Activated CD8-positive, alpha-beta memory T cell treated with anti-CD3 and anti-CD28 coated beads, Interleukin-2, amount 10 ng/mL, durations not matched to agents 7 days and 5 days (primary cell): ENCODE results near the gene ZNF570. TPM values are rescaled to one million over a fixed set of nuclear protein-coding genes. Genes with fewer than 3 reads are reported as not detected.

Experiments used
- ATAC-seq: fragments of 150-1000 bp; cut with Tn5 transposase; one replicate; pipeline ENCODE4 v1.10.0; 2021; ENCODE audit warnings: moderate library complexity
- CTCF ChIA-PET: fragments of 350-600 bp; sonication (Branson Sonifier 250); formaldehyde crosslinking; loops from one replicate; lab custom pipeline; 2021; ENCODE audit warnings: antibody characterized with exemption; lab: Charles Lee
- DNase-seq: peaks from one replicate; pipeline ENCODE4 v3.0.0-alpha.2; 2020
- H3K27ac Mint-ChIP-seq: one replicate; pipeline ENCODE4 v1.8.0; 2021; ENCODE audit warnings: mild to moderate bottlenecking, mixed read lengths
- H3K27me3 Mint-ChIP-seq: one replicate; pipeline ENCODE4 v1.8.0; 2021; ENCODE audit warnings: mixed read lengths
- H3K36me3 Mint-ChIP-seq: one replicate; pipeline ENCODE4 v1.8.0; 2021; ENCODE audit warnings: mild to moderate bottlenecking, mixed read lengths
- H3K4me1 Mint-ChIP-seq: one replicate; pipeline ENCODE4 v1.8.0; 2021; ENCODE audit warnings: mixed read lengths
- H3K4me3 Mint-ChIP-seq: one replicate; pipeline ENCODE4 v1.8.0; 2021; ENCODE audit warnings: mild to moderate bottlenecking, moderate library complexity, mixed read lengths
- H3K9me3 Mint-ChIP-seq: one replicate; pipeline ENCODE4 v1.8.0; 2022; ENCODE audit warnings: low read depth, mixed read lengths
- total RNA-seq, 2 experiments: library from RNA; stranded (reverse); gene quantifications; one replicate each; pipeline ENCODE4 v1.2.3, GENCODE V29; 2021

Gene ZNF570
- total RNA-seq, 2 experiments from 2014 or later, result 4.1 to 6.0 TPM

DNA sequence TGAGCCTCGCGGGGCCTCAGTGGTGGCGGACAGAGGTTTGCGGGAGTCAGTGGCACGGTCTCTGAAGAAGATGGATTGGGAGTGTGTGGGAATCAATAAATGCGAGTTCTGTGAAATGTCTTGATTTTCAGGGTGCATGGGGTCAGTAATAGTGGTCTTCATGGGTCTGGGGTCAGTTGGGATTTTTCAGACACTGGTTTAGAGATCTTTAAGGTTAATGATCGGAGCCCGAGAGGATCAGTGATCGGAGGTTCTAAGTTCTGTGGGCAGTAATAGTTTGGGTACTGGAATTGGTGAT, 38.0 kb downstream of the ZNF570 start:
- Mint-ChIP-seq H3K4me3 (no peak overlapping the region), H3K27me3 (no peaks in the 10 kb centered on the region), H3K4me1 (no peaks in the 10 kb centered on the region), H3K9me3 (peaks cover 18% of the 10 kb centered on the region), H3K27ac (no peak overlapping the region), H3K36me3 (peaks cover 38% of the 10 kb centered on the region)
- no peak for ATAC-seq
- no peak for DNase-seq
- CTCF ChIA-PET, result interaction anchor here (1.0 to 1.6 kb wide), 2 partner anchors 38 to 136 kb away, joined by 3 to 4 read pairs; partner anchors contain the start of genes ZNF527 and ZNF570

DNA sequence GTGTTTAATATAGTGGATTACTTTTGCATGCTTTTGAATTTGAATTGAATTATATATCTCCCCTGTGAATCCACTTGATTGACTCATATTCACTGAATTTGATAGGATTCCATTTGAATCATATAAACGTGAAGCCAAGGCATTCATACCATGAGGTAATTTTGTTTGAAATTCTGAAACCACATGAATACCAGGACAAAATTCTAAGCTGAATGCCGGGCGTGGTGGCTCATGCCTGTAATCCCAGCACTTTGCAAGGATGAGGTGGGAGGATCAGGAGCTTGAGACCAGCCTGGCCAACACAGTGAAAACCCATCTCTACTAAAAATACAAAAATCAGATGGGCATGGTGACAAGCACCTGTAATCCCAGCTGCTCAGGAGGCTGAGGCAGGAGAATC, 42.0 kb downstream of the ZNF570 start:
- no peak for DNase-seq
- Mint-ChIP-seq H3K9me3 (peaks cover 14% of the 10 kb centered on the region), H3K36me3 (peaks cover 55% of the 10 kb centered on the region), H3K27me3 (no peaks in the 10 kb centered on the region), H3K4me1 (peaks cover 6% of the 10 kb centered on the region), H3K27ac (no peak overlapping the region), H3K4me3 (no peak overlapping the region)
- CTCF ChIA-PET, result no interaction called here
- no peak for ATAC-seq

DNA sequence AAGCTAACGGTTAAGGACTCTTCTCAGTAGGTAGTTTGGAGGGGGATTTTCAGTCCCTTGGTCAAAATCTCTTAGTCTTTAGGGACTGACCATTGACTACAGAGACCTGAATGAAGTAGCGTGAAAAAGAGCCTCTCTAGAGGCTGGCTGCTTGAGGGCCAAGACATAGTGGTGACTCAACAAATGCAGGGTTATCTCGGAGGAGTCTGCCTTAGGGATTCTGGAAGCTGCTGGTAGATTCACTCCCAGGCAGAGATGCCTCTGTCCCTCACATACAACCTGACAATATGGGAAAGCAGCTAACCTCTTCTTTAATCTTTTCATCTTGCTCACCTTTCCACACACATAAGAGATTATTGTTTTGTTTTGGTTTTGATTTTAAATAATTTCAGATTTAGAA, 42.7 kb downstream of the ZNF570 start:
- CTCF ChIA-PET, result no interaction called here
- DNase-seq (no peak), ATAC-seq (no peak)
- H3K27me3 Mint-ChIP-seq, result no peaks in the 10 kb centered on the region
- peaks cover 6% of the 10 kb centered on the region for H3K4me1 Mint-ChIP-seq
- H3K36me3 Mint-ChIP-seq, result peaks cover 60% of the 10 kb centered on the region
- H3K9me3 Mint-ChIP-seq, result peaks cover 17% of the 10 kb centered on the region
- no peak overlapping the region for H3K27ac Mint-ChIP-seq
- H3K4me3 Mint-ChIP-seq, result no peak overlapping the region

DNA sequence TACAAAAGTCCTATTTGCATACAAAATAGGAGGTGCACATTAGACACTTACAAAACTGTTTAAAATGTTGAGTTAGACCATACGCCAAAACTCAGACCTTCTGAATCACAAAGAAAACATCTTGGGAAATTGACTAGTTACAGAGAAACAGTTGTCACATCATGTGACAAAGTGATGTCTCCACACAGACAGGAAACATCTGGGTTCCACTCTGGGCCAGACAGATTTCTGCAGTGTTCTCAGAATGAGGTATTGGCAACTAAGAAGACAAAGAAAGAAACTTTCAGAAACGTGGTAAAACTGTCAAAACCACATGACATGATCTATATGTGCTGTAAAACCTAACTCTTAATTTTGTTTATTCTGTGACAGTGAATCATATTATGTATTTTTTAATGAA, 44.2 kb downstream of the ZNF570 start:
- ATAC-seq (no peak), DNase-seq (no peak)
- Mint-ChIP-seq H3K27ac (no peak overlapping the region), H3K9me3 (peaks cover 23% of the 10 kb centered on the region), H3K4me3 (no peak overlapping the region), H3K27me3 (no peaks in the 10 kb centered on the region), H3K4me1 (peaks cover 6% of the 10 kb centered on the region), H3K36me3 (peaks cover 63% of the 10 kb centered on the region)
- CTCF ChIA-PET, result no interaction called here

GRCh38 chr19:37519890-37520289, 50.7 kb downstream of the ZNF570 start:
- no peak for ATAC-seq
- Mint-ChIP-seq H3K4me3 (no peak overlapping the region), H3K4me1 (no peaks in the 10 kb centered on the region), H3K36me3 (peaks cover 57% of the 10 kb centered on the region), H3K9me3 (peaks cover 28% of the 10 kb centered on the region), H3K27me3 (no peaks in the 10 kb centered on the region), H3K27ac (no peak overlapping the region)
- CTCF ChIA-PET, result no interaction called here
- DNase-seq, result no peak

DNA sequence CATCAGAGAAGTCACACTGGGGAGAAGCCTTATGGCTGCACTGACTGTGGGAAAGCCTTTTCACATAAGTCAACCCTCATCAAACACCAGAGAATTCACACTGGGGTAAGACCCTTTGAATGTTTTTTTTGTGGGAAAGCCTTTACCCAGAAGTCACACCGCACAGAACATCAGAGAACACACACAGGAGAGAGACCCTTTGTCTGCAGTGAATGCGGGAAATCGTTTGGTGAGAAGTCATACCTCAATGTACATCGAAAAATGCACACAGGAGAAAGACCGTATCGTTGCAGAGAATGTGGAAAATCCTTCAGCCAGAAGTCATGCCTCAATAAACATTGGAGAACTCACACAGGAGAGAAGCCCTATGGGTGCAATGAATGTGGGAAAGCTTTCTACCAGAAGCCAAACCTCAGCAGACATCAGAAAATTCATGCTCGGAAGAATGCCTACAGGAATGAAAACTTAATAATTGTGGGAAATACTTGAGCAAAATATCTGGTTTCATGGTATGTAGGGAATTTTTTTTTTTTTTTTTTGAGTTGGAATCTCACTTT, 68.3 kb downstream of the ZNF570 start:
- no peak for ATAC-seq
- CTCF ChIA-PET, result no interaction called here
- Mint-ChIP-seq H3K27me3 (no peaks in the 10 kb centered on the region), H3K27ac (no peak overlapping the region), H3K4me3 (no peak overlapping the region), H3K9me3 (peaks cover 36% of the 10 kb centered on the region), H3K4me1 (no peaks in the 10 kb centered on the region), H3K36me3 (peaks cover 47% of the 10 kb centered on the region)
- no peak for DNase-seq

Other genes starting within 250 kb of the ZNF570 start
- gene ZNF527, start 98.3 kb upstream of the ZNF570 start, total RNA-seq, result 1 to 10 TPM; 4.7 to 6.3 TPM
- gene ZNF569, start 1.9 kb upstream of the ZNF570 start, total RNA-seq, result 1 to 10 TPM; 5.5 to 6.9 TPM
- gene ZNF793, start 37.6 kb downstream of the ZNF570 start, total RNA-seq, result 1 to 10 TPM; 2.7 to 6.1 TPM
- gene ZNF571, start 125.4 kb downstream of the ZNF570 start, total RNA-seq, result 1 to 10 TPM; 2.0 to 2.2 TPM
- gene ZNF540, start 125.5 kb downstream of the ZNF570 start, total RNA-seq, result 1 to 10 TPM; 1.5 to 1.6 TPM
- 10 to 100 TPM; 11.9 to 15.1 TPM for gene ZFP30, start 186.1 kb downstream of the ZNF570 start, total RNA-seq